Neutrophil (primary cell): ENCODE measurements around the gene MAPKAPK5.
A peak's percentile ranks its signal among the peaks of the same experiment; 100 is the strongest.
"Not testable (repeated sequence)": the region's sequence is repeated elsewhere in the genome, so short reads cannot be mapped to it uniquely, and the experiment has no call there.

Experiments used
- H3K27ac ChIP-seq: fragments of 200-600 bp; sonication (generic); 2 replicates; pipeline ENCODE4 v1.5.1; 2016; ENCODE audit warnings: mild to moderate bottlenecking, moderate library complexity
- H3K27me3 ChIP-seq: fragments of 200-600 bp; sonication (generic); 2 replicates; pipeline ENCODE4 v1.6.0; 2016; ENCODE audit warnings: mild to moderate bottlenecking
- H3K36me3 ChIP-seq: fragments of 200-600 bp; sonication (generic); 2 replicates; pipeline ENCODE4 v1.5.1; 2017
- H3K4me1 ChIP-seq, 2 experiments: fragments of 200-600 bp in 1 of 2; sonication (generic) in 1 of 2; 1 replicate in 1 of 2; 2 replicates in 1 of 2; pipeline versions ENCODE4 v1.5.1 to v1.6.1; 2013 to 2016; ENCODE audit warnings: low read depth in 1 of 2, low read length in 1 of 2, mild to moderate bottlenecking in 1 of 2, moderate library complexity in 1 of 2; ENCODE audit not compliant: control insufficient read depth in 1 of 2, insufficient read depth in 1 of 2
- H3K4me3 ChIP-seq, 2 experiments: fragments of 200-600 bp in 1 of 2; sonication (generic) in 1 of 2; 1 replicate in 1 of 2; 2 replicates in 1 of 2; pipeline ENCODE4 v1.5.1; 2013 to 2016; ENCODE audit warnings: low read depth in 1 of 2, low read length in 1 of 2, mild to moderate bottlenecking in 1 of 2, moderate library complexity in 1 of 2
- H3K9me3 ChIP-seq: fragments of 200-600 bp; sonication (generic); 2 replicates; pipeline ENCODE4 v1.5.1; 2016
- CTCF ChIP-seq: fragments of 200-600 bp; sonication (generic); IDR thresholded peaks from 2 replicates; pipeline ENCODE4 v1.5.1; 2016; ENCODE audit warnings: antibody characterized with exemption

MAPKAPK5 gene

GRCh38 chr12:111803851-111804250, 38.2 kb upstream of the MAPKAPK5 start:
- Histone ChIP-seq H3K4me1 (no peaks in the 10 kb centered on the region), H3K36me3 (peaks cover 87% of the 10 kb centered on the region)
- no peak for TF ChIP-seq CTCF

GRCh38 chr12:111806304-111806703, 35.7 kb upstream of the MAPKAPK5 start:
- no peaks in the 10 kb centered on the region for H3K27me3 ChIP-seq
- no peaks in the 10 kb centered on the region for H3K9me3 ChIP-seq
- H3K36me3 ChIP-seq: peaks cover 87% of the 10 kb centered on the region
- TF ChIP-seq CTCF: no peak
- no peak overlapping the region for H3K27ac ChIP-seq
- H3K4me3 ChIP-seq: no peak overlapping the region
- no peaks in the 10 kb centered on the region for H3K4me1 ChIP-seq

More at GRCh38 chr12:111803851-111804250, 38.2 kb upstream of the MAPKAPK5 start:
- H3K27ac ChIP-seq: no peak overlapping the region
- H3K27me3 ChIP-seq: no peaks in the 10 kb centered on the region
- no peak overlapping the region for H3K4me3 ChIP-seq
- no peaks in the 10 kb centered on the region for H3K9me3 ChIP-seq

- no peak overlapping the region for H3K4me3 ChIP-seq
- no peaks in the 10 kb centered on the region for H3K4me1 ChIP-seq
- peaks cover 86% of the 10 kb centered on the region for H3K36me3 ChIP-seq
- no peaks in the 10 kb centered on the region for H3K9me3 ChIP-seq
- H3K27me3 ChIP-seq: no peaks in the 10 kb centered on the region
- H3K27ac ChIP-seq: no peak overlapping the region
- TF ChIP-seq CTCF: no peak
These were observed 34.8 kb upstream of the MAPKAPK5 start for GRCh38 chr12:111807232-111807631.

- H3K4me3 ChIP-seq: no peak overlapping the region
- H3K4me1 ChIP-seq: peaks cover 12 to 21% of the 10 kb centered on the region in 2 experiments
- peak; percentile 85 for TF ChIP-seq CTCF
- H3K36me3 ChIP-seq: peaks cover 38% of the 10 kb centered on the region
- no peaks in the 10 kb centered on the region for H3K27me3 ChIP-seq
- no peaks in the 10 kb centered on the region for H3K9me3 ChIP-seq
- no peak overlapping the region for H3K27ac ChIP-seq
These were observed 28.9 kb upstream of the MAPKAPK5 start for GRCh38 chr12:111812881-111813741.

- Histone ChIP-seq H3K27me3 (no peaks in the 10 kb centered on the region), H3K9me3 (no peaks in the 10 kb centered on the region), H3K36me3 (peaks cover 9% of the 10 kb centered on the region), H3K4me3 (no peak overlapping the region), H3K27ac (no peak overlapping the region), H3K4me1 (peaks cover 12 to 21% of the 10 kb centered on the region in 2 experiments)
- no peak for TF ChIP-seq CTCF
These were observed 25.9 kb upstream of the MAPKAPK5 start for GRCh38 chr12:111816065-111816615.

GRCh38 chr12:111816898-111817297, 25.1 kb upstream of the MAPKAPK5 start:
- H3K9me3 ChIP-seq, H3K4me3 ChIP-seq, H3K27me3 ChIP-seq, H3K27ac ChIP-seq, H3K36me3 ChIP-seq: not testable (repeated sequence)
- H3K4me1 ChIP-seq: peaks cover 12 to 21% of the 10 kb centered on the region in 2 experiments
